SH-SY5Y (cell line): Measurements from ENCODE around the gene TMEM255A.

ENCODE experiments used
- GATA2 ChIP-seq: IDR thresholded peaks from 2 replicates; pipeline ENCODE4 v1.6.1; 2011; ENCODE audit warnings: mild to moderate bottlenecking, low read depth, low read length
- GATA3 ChIP-seq: IDR thresholded peaks from 2 replicates; pipeline ENCODE4 v1.6.1; 2011; ENCODE audit warnings: low read depth, mild to moderate bottlenecking, low read length, moderate library complexity

- TF ChIP-seq GATA2 (no peak), GATA3 (no peak)
Measured at GRCh38 chrX:120262859-120263708, 48.2 kb downstream of the TMEM255A start.
